ENCODE measurements around the gene CDK5R2. TPM values are rescaled to one million over a fixed set of nuclear protein-coding genes. Genes with fewer than 3 reads are reported as not detected.

CDK5R2 gene
- total and polyA plus RNA-seq, 2 donors (not counting 1 experiment from before 2014, with no cell fraction given) = 0.05 to 0.17 TPM

DNA sequence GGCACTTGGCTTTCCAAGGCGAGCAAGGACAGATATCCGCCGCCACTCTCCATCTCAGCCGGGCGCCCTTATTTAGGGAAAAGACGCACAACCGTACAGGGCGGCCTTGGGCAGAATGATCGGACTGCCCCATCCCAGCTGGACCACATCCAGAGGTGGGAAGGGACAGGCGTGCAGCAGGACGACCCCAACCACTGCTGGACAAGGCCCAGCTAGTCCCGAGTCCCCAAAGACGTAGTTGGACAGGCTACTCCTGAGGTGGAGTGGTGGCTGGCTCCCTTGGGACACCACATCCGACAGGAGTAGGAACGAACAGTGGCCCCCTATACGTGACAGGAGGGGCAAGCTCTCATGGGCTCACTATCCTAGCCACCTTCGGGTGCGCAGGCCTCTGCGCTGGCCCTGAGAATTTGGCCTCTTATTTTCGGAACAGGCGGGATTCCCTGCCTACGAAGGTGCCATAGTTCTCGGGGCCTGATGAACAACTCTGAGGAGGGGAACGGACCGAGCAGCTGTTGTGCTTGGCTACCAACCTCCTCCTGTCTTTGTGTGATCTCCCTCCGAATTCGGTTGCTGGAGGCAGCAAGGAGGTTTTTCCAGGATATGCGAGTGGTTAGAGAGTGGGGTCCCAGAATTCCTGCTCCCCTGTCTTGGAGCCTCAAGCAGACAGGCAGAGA lies 23.3 kb downstream of the CDK5R2 start:
- Histone ChIP-seq H3K4me3 (replicated peaks in 1 of 4; ENCODE audit: control extremely low read depth in 1 of 4, insufficient read depth in 1 of 4, low read depth in 3 of 4, low read length in 4 of 4) (no peak overlapping the region), H3K9me3 (ENCODE audit: control insufficient read depth, insufficient read depth, low read depth, low read length) (no peaks in the 10 kb centered on the region), H4K20me1 (ENCODE audit: control insufficient read depth, extremely low read depth, insufficient read depth, low read length) (no peaks in the 10 kb centered on the region), H3K36me3 (ENCODE audit: control insufficient read depth, insufficient read depth, low read length) (no peaks in the 10 kb centered on the region), H3K4me1 (ENCODE audit: control insufficient read depth, extremely low read depth, insufficient read depth, low read length) (no peaks in the 10 kb centered on the region), H3K79me2 (ENCODE audit: control insufficient read depth, insufficient read depth, low read length) (no peaks in the 10 kb centered on the region), H3K27ac (ENCODE audit: insufficient read depth, low read length) (no peak overlapping the region), H3K4me2 (ENCODE audit: extremely low read depth, insufficient read depth, low read length) (no peak overlapping the region), H2AFZ (ENCODE audit: low read length) (no peak overlapping the region), H3K27me3 (ENCODE audit: control insufficient read depth, insufficient read depth, low read length) (peaks cover 57% of the 10 kb centered on the region), H3K9ac (ENCODE audit: insufficient read depth, low read length) (no peak overlapping the region)
- TF ChIP-seq, protein P1, sequence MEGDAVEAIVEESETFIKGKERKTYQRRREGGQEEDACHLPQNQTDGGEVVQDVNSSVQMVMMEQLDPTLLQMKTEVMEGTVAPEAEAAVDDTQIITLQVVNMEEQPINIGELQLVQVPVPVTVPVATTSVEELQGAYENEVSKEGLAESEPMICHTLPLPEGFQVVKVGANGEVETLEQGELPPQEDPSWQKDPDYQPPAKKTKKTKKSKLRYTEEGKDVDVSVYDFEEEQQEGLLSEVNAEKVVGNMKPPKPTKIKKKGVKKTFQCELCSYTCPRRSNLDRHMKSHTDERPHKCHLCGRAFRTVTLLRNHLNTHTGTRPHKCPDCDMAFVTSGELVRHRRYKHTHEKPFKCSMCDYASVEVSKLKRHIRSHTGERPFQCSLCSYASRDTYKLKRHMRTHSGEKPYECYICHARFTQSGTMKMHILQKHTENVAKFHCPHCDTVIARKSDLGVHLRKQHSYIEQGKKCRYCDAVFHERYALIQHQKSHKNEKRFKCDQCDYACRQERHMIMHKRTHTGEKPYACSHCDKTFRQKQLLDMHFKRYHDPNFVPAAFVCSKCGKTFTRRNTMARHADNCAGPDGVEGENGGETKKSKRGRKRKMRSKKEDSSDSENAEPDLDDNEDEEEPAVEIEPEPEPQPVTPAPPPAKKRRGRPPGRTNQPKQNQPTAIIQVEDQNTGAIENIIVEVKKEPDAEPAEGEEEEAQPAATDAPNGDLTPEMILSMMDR (conservative IDR thresholded peaks at IDR 0.05 in 1 of 2, IDR thresholded peaks at IDR 0.05 in 1 of 2; ENCODE audit: low read depth in 1 of 2, low read length in 2 of 2) = no peak
- TF ChIP-seq EZH2 (IDR thresholded peaks at IDR 0.05; ENCODE audit: low read length, missing control alignments) = peak; percentile 98
- no peak for DNase-seq (ENCODE audit: low read depth in 2 of 2)

DNA sequence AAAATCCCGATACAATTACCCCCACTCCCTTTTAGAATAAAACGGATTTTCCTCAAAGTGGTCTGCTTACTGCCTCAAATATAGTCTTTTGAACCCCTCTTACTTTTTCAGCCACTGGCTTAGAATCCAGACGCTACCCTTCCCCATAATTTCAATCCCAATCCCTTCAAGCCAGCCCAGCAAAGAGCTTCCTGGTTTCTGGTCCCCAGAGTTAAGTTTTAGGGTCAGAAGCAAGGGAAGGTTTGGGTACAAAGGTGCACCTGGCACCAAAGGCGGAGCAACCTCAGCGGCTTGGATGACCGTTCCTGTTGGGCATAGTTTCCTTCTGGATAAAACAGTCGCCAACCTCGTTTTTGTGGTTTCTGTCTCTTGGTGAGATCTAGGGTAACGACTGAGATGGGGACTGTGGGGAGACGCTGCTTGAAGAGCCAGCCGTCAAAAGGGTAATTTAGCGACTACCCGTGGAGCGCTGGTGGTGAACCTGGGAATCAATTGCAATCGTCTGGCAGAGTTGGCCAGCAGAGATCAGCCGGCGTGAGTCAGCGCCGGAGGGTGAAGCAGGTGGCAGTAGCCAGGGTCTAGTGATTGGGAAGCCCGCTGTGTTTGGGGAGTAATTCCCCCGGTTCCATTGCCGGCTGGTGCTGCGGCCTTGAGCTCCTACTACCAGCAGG lies 23.9 kb downstream of the CDK5R2 start:
- Histone ChIP-seq H3K27me3 (ENCODE audit: control insufficient read depth, insufficient read depth, low read length) (peaks cover 59% of the 10 kb centered on the region), H3K9me3 (ENCODE audit: control insufficient read depth, insufficient read depth, low read depth, low read length) (no peaks in the 10 kb centered on the region), H3K36me3 (ENCODE audit: control insufficient read depth, insufficient read depth, low read length) (no peaks in the 10 kb centered on the region), H3K4me3 (replicated peaks in 1 of 4; ENCODE audit: control extremely low read depth in 1 of 4, insufficient read depth in 1 of 4, low read depth in 3 of 4, low read length in 4 of 4) (no peak overlapping the region), H2AFZ (ENCODE audit: low read length) (no peak overlapping the region), H3K9ac (ENCODE audit: insufficient read depth, low read length) (no peak overlapping the region), H3K27ac (ENCODE audit: insufficient read depth, low read length) (no peak overlapping the region), H3K4me1 (ENCODE audit: control insufficient read depth, extremely low read depth, insufficient read depth, low read length) (no peaks in the 10 kb centered on the region), H3K79me2 (ENCODE audit: control insufficient read depth, insufficient read depth, low read length) (no peaks in the 10 kb centered on the region), H4K20me1 (ENCODE audit: control insufficient read depth, extremely low read depth, insufficient read depth, low read length) (no peaks in the 10 kb centered on the region), H3K4me2 (ENCODE audit: extremely low read depth, insufficient read depth, low read length) (no peak overlapping the region)
- TF ChIP-seq, protein P1 (conservative IDR thresholded peaks at IDR 0.05 in 1 of 2, IDR thresholded peaks at IDR 0.05 in 1 of 2; ENCODE audit: low read depth in 1 of 2, low read length in 2 of 2) = no peak
- no peak for TF ChIP-seq EZH2 (IDR thresholded peaks at IDR 0.05; ENCODE audit: low read length, missing control alignments)
- no peak for DNase-seq (ENCODE audit: low read depth in 2 of 2)

DNA sequence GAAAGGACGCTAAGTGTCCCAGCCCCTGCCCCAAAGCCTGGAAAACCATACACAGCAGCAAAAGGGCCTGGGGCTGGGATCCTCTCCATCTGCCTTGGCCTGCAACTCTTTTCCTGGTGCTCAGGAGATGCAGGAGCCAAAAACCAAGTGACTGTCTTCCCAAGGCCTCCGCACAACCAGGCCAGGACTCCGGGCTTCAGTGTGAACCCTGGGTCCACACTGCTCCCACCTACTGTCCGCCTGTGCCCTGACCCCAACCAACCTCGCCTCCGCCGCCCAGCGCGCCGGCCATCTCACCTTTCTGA lies 24.4 kb downstream of the CDK5R2 start:
- Histone ChIP-seq H3K27ac (ENCODE audit: insufficient read depth, low read length) (no peak overlapping the region), H3K4me3 (replicated peaks in 1 of 4; ENCODE audit: control extremely low read depth in 1 of 4, insufficient read depth in 1 of 4, low read depth in 3 of 4, low read length in 4 of 4) (no peak overlapping the region), H3K9me3 (ENCODE audit: control insufficient read depth, insufficient read depth, low read depth, low read length) (no peaks in the 10 kb centered on the region), H3K27me3 (ENCODE audit: control insufficient read depth, insufficient read depth, low read length) (peaks cover 64% of the 10 kb centered on the region), H2AFZ (ENCODE audit: low read length) (no peak overlapping the region), H3K9ac (ENCODE audit: insufficient read depth, low read length) (no peak overlapping the region), H3K79me2 (ENCODE audit: control insufficient read depth, insufficient read depth, low read length) (no peaks in the 10 kb centered on the region), H4K20me1 (ENCODE audit: control insufficient read depth, extremely low read depth, insufficient read depth, low read length) (no peaks in the 10 kb centered on the region), H3K4me1 (ENCODE audit: control insufficient read depth, extremely low read depth, insufficient read depth, low read length) (no peaks in the 10 kb centered on the region), H3K36me3 (ENCODE audit: control insufficient read depth, insufficient read depth, low read length) (no peaks in the 10 kb centered on the region), H3K4me2 (ENCODE audit: extremely low read depth, insufficient read depth, low read length) (no peak overlapping the region)
- TF ChIP-seq, protein P1 (conservative IDR thresholded peaks at IDR 0.05 in 1 of 2, IDR thresholded peaks at IDR 0.05 in 1 of 2; ENCODE audit: low read depth in 1 of 2, low read length in 2 of 2) = no peak
- TF ChIP-seq EZH2 (IDR thresholded peaks at IDR 0.05; ENCODE audit: low read length, missing control alignments) = no peak
- DNase-seq (ENCODE audit: low read depth in 2 of 2) = no peak

Data from fibroblast of lung (primary cell).